SK-N-SH (cell line): ENCODE measurements around the gene MFAP2. TPM values are rescaled to one million over a fixed set of nuclear protein-coding genes. Genes with fewer than 3 reads are reported as not detected.

ENCODE experiments used
- CTCF ChIA-PET: fragments of 300-600, 350-600 bp; formaldehyde crosslinking; extraction: SDS; loops from one replicate; lab custom pipeline; 2021; lab: Yijun Ruan, JAX
- POLR2A ChIA-PET: fragments of 350-600 bp; sonication (Branson Sonifier 250); formaldehyde crosslinking; extraction: SDS; loops from one replicate; lab custom pipeline; 2020; ENCODE audit warnings: antibody characterized with exemption, inconsistent platforms; lab: Yijun Ruan, JAX
- DNase-seq: peaks from one replicate; pipeline ENCODE4 v3.0.0; 2012
- H2AFZ ChIP-seq: fragments of 200-600 bp; sonication (generic); 2 replicates; pipeline ENCODE4 v1.8.1; 2016; ENCODE audit warnings: antibody characterized with exemption, mild to moderate bottlenecking, low read depth
- H3F3A ChIP-seq: fragments of 200-600 bp; sonication (generic); replicated peaks from 2 replicates; pipeline ENCODE3; 2016; ENCODE audit warnings: antibody characterized with exemption, mild to moderate bottlenecking; ENCODE audit not compliant: insufficient read depth
- H3K27ac ChIP-seq, 2 experiments: fragments of 200-500 bp in 1 of 2; fragments of 200-600 bp in 1 of 2; sonication (Bioruptor generic) in 1 of 2; sonication (generic), shearing (Covaris generic) in 1 of 2; 2 replicates each; pipeline versions ENCODE4 v1.5.1 to v1.6.1; 2014 to 2016; ENCODE audit warnings: low read depth in 2 of 2, inconsistent platforms in 1 of 2, low read length in 1 of 2, mild to moderate bottlenecking in 1 of 2, mixed read lengths in 1 of 2
- H3K27me3 ChIP-seq: fragments of 200-600 bp; sonication (generic), shearing (Covaris generic); 2 replicates; pipeline ENCODE4 v1.6.1; 2016; ENCODE audit warnings: mixed run types; ENCODE audit not compliant: insufficient read depth
- H3K36me3 ChIP-seq, 2 experiments: fragments of 200-500 bp in 1 of 2; fragments of 200-600 bp in 1 of 2; sonication (Bioruptor generic) in 1 of 2; sonication (generic) in 1 of 2; replicated peaks in 1 of 2; 2 replicates each; pipeline versions ENCODE3 to v1.5.1; 2014 to 2016; ENCODE audit warnings: low read length in 1 of 2, mild to moderate bottlenecking in 1 of 2; ENCODE audit not compliant: insufficient read depth in 2 of 2, control insufficient read depth in 1 of 2
- H3K4me1 ChIP-seq, 2 experiments: fragments of 200-500 bp in 1 of 2; fragments of 200-600 bp in 1 of 2; sonication (Bioruptor generic) in 1 of 2; sonication (generic), shearing (Covaris generic) in 1 of 2; 2 replicates each; pipeline versions ENCODE4 v1.5.1 to v1.6.1; 2014 to 2016; ENCODE audit warnings: low read depth in 1 of 2, low read length in 1 of 2, mixed run types in 1 of 2; ENCODE audit not compliant: insufficient read depth in 2 of 2, control insufficient read depth in 1 of 2
- H3K4me2 ChIP-seq: fragments of 200-600 bp; sonication (generic), shearing (Covaris generic); 2 replicates; pipeline ENCODE4 v1.6.1; 2017; ENCODE audit warnings: mixed run types
- H3K4me3 ChIP-seq, 2 experiments: fragments of 200-500 bp in 1 of 2; fragments of 200-600 bp in 1 of 2; sonication (Bioruptor generic) in 1 of 2; sonication (generic), shearing (Covaris generic) in 1 of 2; 2 replicates each; pipeline versions ENCODE4 v1.5.1 to v1.8.1; 2014 to 2016; ENCODE audit warnings: low read depth in 2 of 2, inconsistent platforms in 1 of 2, low read length in 1 of 2, mild to moderate bottlenecking in 1 of 2, mixed read lengths in 1 of 2, moderate library complexity in 1 of 2
- H3K79me2 ChIP-seq: fragments of 200-600 bp; sonication (generic); 2 replicates; pipeline ENCODE4 v1.8.1; 2017; ENCODE audit warnings: mild to moderate bottlenecking; ENCODE audit not compliant: insufficient read depth
- H3K9ac ChIP-seq: fragments of 200-600 bp; sonication (generic); 2 replicates; pipeline ENCODE4 v1.6.1; 2017; ENCODE audit warnings: mixed run types
- H3K9me2 ChIP-seq: fragments of 200-600 bp; sonication (generic); 2 replicates; pipeline ENCODE4 v1.6.1; 2017; ENCODE audit warnings: mixed run types
- H3K9me3 ChIP-seq: fragments of 200-600 bp; sonication (generic); 2 replicates; pipeline ENCODE4 v1.6.1; 2017; ENCODE audit warnings: mixed run types, mild to moderate bottlenecking, moderate library complexity
- H4K20me1 ChIP-seq: fragments of 200-600 bp; sonication (generic); 2 replicates; pipeline ENCODE4 v1.6.1; 2017; ENCODE audit warnings: mild to moderate bottlenecking, mixed run types; ENCODE audit not compliant: insufficient read depth
- CHD2 ChIP-seq: fragments of 150-350 bp; IDR thresholded peaks from 2 replicates; pipeline ENCODE4 v1.6.1; 2018; ENCODE audit warnings: low read length; ENCODE audit not compliant: partially characterized antibody
- CTCF ChIP-seq: fragments of 200-600 bp; sonication (generic); IDR thresholded peaks from 2 replicates; pipeline ENCODE4 v1.6.1; 2017; ENCODE audit warnings: antibody characterized with exemption, mild to moderate bottlenecking, moderate library complexity
- FOSL2 ChIP-seq: IDR thresholded peaks from 2 replicates; pipeline ENCODE4 v1.4.0; 2012; ENCODE audit warnings: low read depth, mild to moderate bottlenecking, moderate library complexity, borderline replicate concordance
- GATA2 ChIP-seq: sonication (generic); formaldehyde crosslinking; IDR thresholded peaks from 2 replicates; pipeline ENCODE4 v1.5.0; 2020; ENCODE audit warnings: mild to moderate bottlenecking, missing genetic modification reagents
- IRF3 ChIP-seq: fragments of 150-350 bp; IDR thresholded peaks from 2 replicates; pipeline ENCODE4 v1.6.1; 2016; ENCODE audit warnings: mild to moderate bottlenecking, low read depth, low read length
- MAX ChIP-seq: IDR thresholded peaks from 2 replicates; pipeline ENCODE4 v1.4.0; 2012; ENCODE audit warnings: low read depth
- MEF2A ChIP-seq: IDR thresholded peaks from 2 replicates; pipeline ENCODE4 v1.4.0; 2012; ENCODE audit warnings: low read depth, borderline replicate concordance
- NFIC ChIP-seq: IDR thresholded peaks from 2 replicates; pipeline ENCODE4 v1.4.0; 2012; ENCODE audit warnings: borderline replicate concordance
- POLR2AphosphoS5 ChIP-seq: IDR thresholded peaks from 2 replicates; pipeline ENCODE4 v1.6.1; 2012; ENCODE audit warnings: low read depth, low read length
- RCOR1 ChIP-seq: fragments of 150-350 bp; IDR thresholded peaks from 2 replicates; pipeline ENCODE4 v1.6.1; 2017; ENCODE audit warnings: antibody characterized with exemption, low read length
- RFX5 ChIP-seq: IDR thresholded peaks from 2 replicates; pipeline ENCODE4 v1.6.1; 2012; ENCODE audit warnings: mild to moderate bottlenecking, improper control_type of control experiment, low read length
- TCF12 ChIP-seq: IDR thresholded peaks from 2 replicates; pipeline ENCODE4 v1.4.0; 2012
- TEAD4 ChIP-seq: IDR thresholded peaks from 2 replicates; pipeline ENCODE4 v1.4.0; 2012; ENCODE audit warnings: mild to moderate bottlenecking, borderline replicate concordance; ENCODE audit not compliant: insufficient read depth
- USF2 ChIP-seq: fragments of 150-350 bp; IDR thresholded peaks from 2 replicates; pipeline ENCODE4 v1.6.1; 2017; ENCODE audit warnings: antibody characterized with exemption, low read length, low read depth, borderline replicate concordance
- ZBTB33 ChIP-seq: IDR thresholded peaks from 2 replicates; pipeline ENCODE4 v1.4.0; 2012; ENCODE audit warnings: low read depth, borderline replicate concordance
- WGBS: methylation state at CpG from one replicate; pipeline ENCODE4 v1.1.6; 2017; ENCODE audit warnings: low lambda C conversion rate; 5-methylcytosine and 5-hydroxymethylcytosine counted together
- polyA plus RNA-seq, 3 experiments: library from polyadenylated mRNA; depleted of rRNA; stranded (reverse); fragments of >200 nt; gene quantifications; 2 replicates each; pipeline ENCODE4 v1.2.3, GENCODE V29; 2012

The MFAP2 gene
- polyA plus RNA-seq, 1 of the 3 experiments (the other 2 are of a cell fraction) = 189 TPM

GRCh38 chr1:17011092-17011438, 30.6 kb upstream of the MFAP2 start:
- Histone ChIP-seq H3K9me3 (no peaks in the 10 kb centered on the region), H3K79me2 (peaks cover 24% of the 10 kb centered on the region), H2AFZ (peak overlapping the region; percentile 82; the same call in 1 of the 2 replicates), H3F3A (peaks cover 5% of the 10 kb centered on the region), H4K20me1 (peaks cover 14% of the 10 kb centered on the region), H3K4me3 (peak overlapping the region; percentile 79 to 92), H3K27me3 (no peaks in the 10 kb centered on the region), H3K4me2 (peak overlapping the region; percentile 99), H3K9me2 (no peaks in the 10 kb centered on the region), H3K36me3 (no peaks in the 10 kb centered on the region), H3K27ac (peak overlapping the region in 1 of 2 experiments; percentile 36; a peak in 1 of 4 replicates), H3K9ac (peak overlapping the region; percentile 60; the same call in 1 of the 2 replicates), H3K4me1 (peaks cover 12 to 22% of the 10 kb centered on the region in 2 experiments; a peak in 2 of 4 replicates)
- no peak for TF ChIP-seq IRF3
- no peak for TF ChIP-seq ZBTB33
- TF ChIP-seq POLR2AphosphoS5 = no peak
- TF ChIP-seq USF2 = no peak
- no peak for TF ChIP-seq NFIC
- TF ChIP-seq CTCF = no peak
- TF ChIP-seq FOSL2 = no peak
- TF ChIP-seq RFX5 = no peak
- no peak for TF ChIP-seq GATA2 (CRISPR knock-in tag)
- TF ChIP-seq MEF2A = no peak
- TF ChIP-seq RCOR1 = no peak
- TF ChIP-seq MAX = no peak
- TF ChIP-seq CHD2 = no peak
- no peak for TF ChIP-seq TEAD4
- TF ChIP-seq TCF12 = no peak
- peak; percentile 62 for DNase-seq
- POLR2A ChIA-PET = interaction anchor here (0.9 to 2.3 kb wide), 2 partner anchors 10 to 32 kb away, joined by 3 to 11 read pairs; no protein-coding TSS in a partner anchor
- CTCF ChIA-PET = interaction anchor here (1.0 to 1.2 kb wide), 2 partner anchors 26 to 35 kb away, joined by 3 read pairs; no protein-coding TSS in a partner anchor
- WGBS = 0% methylated on average over 1 of the region's 15 CpGs
